Loucy (cell line): ENCODE measurements around the gene PPP3CA.

Experiments
- H2AFZ ChIP-seq: fragments of 200-600 bp; sonication (generic); 2 replicates; pipeline ENCODE4 v1.6.0; 2016; ENCODE audit warnings: antibody characterized with exemption, mild to moderate bottlenecking, low read length, moderate library complexity
- H3F3A ChIP-seq: fragments of 200-600 bp; 2 replicates; pipeline ENCODE4 v1.6.0; 2016; ENCODE audit warnings: antibody characterized with exemption, low read depth, mild to moderate bottlenecking
- H3K27me3 ChIP-seq: fragments of 200-600 bp; sonication (generic); 2 replicates; pipeline ENCODE4 v1.6.1; 2014; ENCODE audit warnings: low read length, mild to moderate bottlenecking; ENCODE audit not compliant: insufficient read depth, poor library complexity, severe bottlenecking
- H3K36me3 ChIP-seq: fragments of 200-600 bp; sonication (generic); 2 replicates; pipeline ENCODE4 v1.6.1; 2016; ENCODE audit warnings: low read length; ENCODE audit not compliant: insufficient read depth
- H3K4me1 ChIP-seq: fragments of 200-600 bp; sonication (generic); 2 replicates; pipeline ENCODE4 v1.5.1; 2014; ENCODE audit warnings: low read length, mild to moderate bottlenecking; ENCODE audit not compliant: insufficient read depth, poor library complexity, severe bottlenecking
- H3K4me2 ChIP-seq: fragments of 200-600 bp; sonication (generic); 2 replicates; pipeline ENCODE4 v1.6.0; 2014; ENCODE audit warnings: antibody characterized with exemption, low read length, low read depth, mild to moderate bottlenecking; ENCODE audit not compliant: poor library complexity, severe bottlenecking
- H3K4me3 ChIP-seq: fragments of 200-600 bp; sonication (generic); 2 replicates; pipeline ENCODE4 v1.5.1; 2014; ENCODE audit warnings: low read length, mild to moderate bottlenecking, mixed read lengths; ENCODE audit not compliant: poor library complexity, severe bottlenecking
- H3K79me2 ChIP-seq: fragments of 200-600 bp; sonication (generic); 2 replicates; pipeline ENCODE4 v1.6.1; 2014; ENCODE audit warnings: low read length; ENCODE audit not compliant: insufficient read depth
- H3K9ac ChIP-seq: fragments of 200-600 bp; sonication (generic); 2 replicates; pipeline ENCODE4 v1.6.0; 2014; ENCODE audit warnings: mild to moderate bottlenecking, low read depth, low read length, moderate library complexity; ENCODE audit not compliant: poor library complexity, severe bottlenecking
- H3K9me2 ChIP-seq: fragments of 200-600 bp; sonication (generic); replicated peaks from 2 replicates; pipeline ENCODE4 v1.6.1; 2016; ENCODE audit warnings: low read depth, low read length, mixed read lengths
- H3K9me3 ChIP-seq: fragments of 200-600 bp; sonication (generic); 2 replicates; pipeline ENCODE4 v1.6.1; 2014; ENCODE audit warnings: mild to moderate bottlenecking, antibody characterized with exemption, low read length, low read depth; ENCODE audit not compliant: insufficient read depth
- H4K20me1 ChIP-seq: fragments of 200-600 bp; sonication (generic); 2 replicates; pipeline ENCODE4 v1.6.0; 2014; ENCODE audit warnings: antibody characterized with exemption, low read length, mild to moderate bottlenecking; ENCODE audit not compliant: insufficient read depth, poor library complexity, severe bottlenecking
- EZH2phosphoT487 ChIP-seq: fragments of 200-600 bp; IDR thresholded peaks from 2 replicates; pipeline ENCODE4 v1.6.1; 2018; ENCODE audit warnings: antibody characterized with exemption, mild to moderate bottlenecking, moderate library complexity, borderline replicate concordance
- TF ChIP-seq, protein P1 (sequence below): fragments of 200-600 bp; sonication (generic); conservative IDR thresholded peaks from 2 replicates; pipeline ENCODE4 v1.5.1; 2014; ENCODE audit warnings: mild to moderate bottlenecking, antibody characterized with exemption, low read length

PPP3CA gene

DNA sequence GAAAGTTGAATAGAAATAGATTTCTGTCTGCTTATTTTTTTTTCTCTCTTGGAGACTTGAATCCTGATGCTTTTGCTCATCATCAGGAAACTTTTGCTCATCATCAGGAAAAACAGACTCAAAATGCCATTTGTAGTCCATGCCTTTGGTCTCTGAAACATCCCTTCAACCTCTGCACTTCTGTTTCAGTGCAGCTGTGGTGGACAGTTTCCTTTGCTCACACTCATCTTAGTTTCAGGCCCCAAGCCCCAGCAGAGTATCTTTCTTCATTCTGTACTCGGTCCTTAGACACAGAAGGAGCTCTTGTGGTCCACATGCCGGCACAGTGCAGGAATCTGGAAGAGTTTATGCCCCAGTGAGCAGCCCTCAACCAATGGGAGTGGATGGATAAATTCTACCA lies 337.9 kb downstream of the PPP3CA start:
- Histone ChIP-seq H3K9me3 (no peaks in the 10 kb centered on the region), H3F3A (no peaks in the 10 kb centered on the region), H3K79me2 (no peaks in the 10 kb centered on the region), H2AFZ (peak overlapping the region; percentile 60; the same call in 1 of the 2 replicates), H3K36me3 (no peaks in the 10 kb centered on the region), H3K4me3 (no peak overlapping the region), H4K20me1 (no peaks in the 10 kb centered on the region), H3K4me2 (peak overlapping the region; percentile 18), H3K9ac (no peak overlapping the region), H3K9me2 (no peaks in the 10 kb centered on the region), H3K27me3 (no peaks in the 10 kb centered on the region), H3K4me1 (peaks cover 22% of the 10 kb centered on the region)
- TF ChIP-seq, protein P1, sequence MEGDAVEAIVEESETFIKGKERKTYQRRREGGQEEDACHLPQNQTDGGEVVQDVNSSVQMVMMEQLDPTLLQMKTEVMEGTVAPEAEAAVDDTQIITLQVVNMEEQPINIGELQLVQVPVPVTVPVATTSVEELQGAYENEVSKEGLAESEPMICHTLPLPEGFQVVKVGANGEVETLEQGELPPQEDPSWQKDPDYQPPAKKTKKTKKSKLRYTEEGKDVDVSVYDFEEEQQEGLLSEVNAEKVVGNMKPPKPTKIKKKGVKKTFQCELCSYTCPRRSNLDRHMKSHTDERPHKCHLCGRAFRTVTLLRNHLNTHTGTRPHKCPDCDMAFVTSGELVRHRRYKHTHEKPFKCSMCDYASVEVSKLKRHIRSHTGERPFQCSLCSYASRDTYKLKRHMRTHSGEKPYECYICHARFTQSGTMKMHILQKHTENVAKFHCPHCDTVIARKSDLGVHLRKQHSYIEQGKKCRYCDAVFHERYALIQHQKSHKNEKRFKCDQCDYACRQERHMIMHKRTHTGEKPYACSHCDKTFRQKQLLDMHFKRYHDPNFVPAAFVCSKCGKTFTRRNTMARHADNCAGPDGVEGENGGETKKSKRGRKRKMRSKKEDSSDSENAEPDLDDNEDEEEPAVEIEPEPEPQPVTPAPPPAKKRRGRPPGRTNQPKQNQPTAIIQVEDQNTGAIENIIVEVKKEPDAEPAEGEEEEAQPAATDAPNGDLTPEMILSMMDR: no peak
- TF ChIP-seq EZH2phosphoT487: no peak

DNA sequence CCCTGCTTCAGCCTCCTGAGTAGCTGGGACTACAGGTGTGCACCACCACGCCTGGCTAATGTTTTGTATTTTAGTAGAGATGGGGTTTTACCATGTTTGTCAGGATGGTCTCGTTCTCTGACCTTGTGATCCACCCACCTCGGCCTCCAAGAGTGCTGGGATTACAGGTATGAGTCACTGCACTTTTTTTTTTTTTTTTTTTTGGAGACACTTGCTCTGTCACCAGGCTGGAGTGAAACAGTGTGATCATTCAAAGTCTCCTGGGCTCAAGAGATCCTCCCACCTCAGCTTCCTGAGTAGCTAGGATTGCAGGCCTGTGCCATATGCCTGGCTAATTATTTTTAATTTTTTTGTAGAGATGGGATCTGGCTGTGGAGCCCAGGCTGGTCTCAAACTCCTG lies 338.8 kb downstream of the PPP3CA start:
- H3K9ac ChIP-seq: no peak overlapping the region
- no peak overlapping the region for H3K4me2 ChIP-seq

DNA sequence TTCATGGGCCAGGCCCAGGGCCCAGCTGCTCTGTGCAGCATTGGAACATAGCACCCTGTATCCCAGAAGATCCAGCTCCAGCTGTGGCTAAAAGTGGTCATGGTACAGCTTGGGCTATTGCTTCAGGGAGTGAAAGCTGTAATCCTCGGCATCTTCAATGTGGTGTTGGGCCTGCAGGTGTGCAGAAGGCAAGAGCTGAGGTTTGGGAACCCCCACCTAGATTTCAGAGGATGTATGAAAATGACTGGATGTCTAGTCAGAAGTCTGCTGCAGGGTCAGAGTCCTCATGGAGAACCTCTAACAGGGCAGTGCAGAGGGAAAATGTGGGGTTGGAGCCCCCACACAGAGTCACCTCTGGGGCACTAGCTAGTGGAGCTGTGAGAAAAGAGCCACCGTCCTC lies 341.7 kb downstream of the PPP3CA start:
- no peaks in the 10 kb centered on the region for H3K36me3 ChIP-seq
- H3K79me2 ChIP-seq: no peaks in the 10 kb centered on the region
- H3K4me3 ChIP-seq: no peak overlapping the region
- no peak for TF ChIP-seq EZH2phosphoT487
- TF ChIP-seq, protein P1: no peak
- no peaks in the 10 kb centered on the region for H3F3A ChIP-seq
- no peaks in the 10 kb centered on the region for H3K27me3 ChIP-seq
- H3K4me2 ChIP-seq: no peak overlapping the region
- H3K9ac ChIP-seq: no peak overlapping the region
- no peaks in the 10 kb centered on the region for H3K9me2 ChIP-seq
- no peaks in the 10 kb centered on the region for H4K20me1 ChIP-seq
- peaks cover 5% of the 10 kb centered on the region; the same call in 1 of the 2 replicates for H3K9me3 ChIP-seq
- H2AFZ ChIP-seq: no peak overlapping the region
- H3K4me1 ChIP-seq: peaks cover 13% of the 10 kb centered on the region

More for the DNA sequence above, 338.8 kb downstream of the PPP3CA start:
- TF ChIP-seq, protein P1: no peak
- TF ChIP-seq EZH2phosphoT487: no peak
- Histone ChIP-seq H3K36me3 (no peaks in the 10 kb centered on the region), H2AFZ (no peak overlapping the region), H3K9me2 (no peaks in the 10 kb centered on the region), H3K4me3 (no peak overlapping the region), H3K27me3 (no peaks in the 10 kb centered on the region), H3K79me2 (no peaks in the 10 kb centered on the region), H3K4me1 (peaks cover 15% of the 10 kb centered on the region), H4K20me1 (no peaks in the 10 kb centered on the region), H3F3A (no peaks in the 10 kb centered on the region), H3K9me3 (no peaks in the 10 kb centered on the region)
